ENCODE data around the gene CIP2A.

The CIP2A gene

DNA sequence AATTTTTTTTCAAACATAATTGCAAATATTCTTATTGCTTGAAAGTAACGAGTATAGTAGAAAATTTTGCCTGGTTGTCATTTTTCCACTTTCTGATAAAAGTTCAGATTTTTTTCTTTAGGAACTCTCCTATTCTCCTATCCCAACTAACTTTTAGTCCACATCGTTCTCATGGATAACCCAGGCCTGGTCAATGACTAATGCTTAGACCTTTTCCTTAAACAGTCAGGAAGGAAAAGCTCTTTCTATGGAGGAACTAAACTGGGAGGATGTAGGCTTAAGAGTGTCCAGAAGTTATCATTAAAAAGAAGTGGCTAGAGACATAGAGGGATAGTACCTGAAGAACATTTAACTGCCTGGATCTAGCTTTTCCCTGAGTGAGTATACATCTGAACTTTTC, 26.7 kb downstream of the CIP2A start:
- DNase-seq (ENCODE audit: low read depth) = no peak

DNA sequence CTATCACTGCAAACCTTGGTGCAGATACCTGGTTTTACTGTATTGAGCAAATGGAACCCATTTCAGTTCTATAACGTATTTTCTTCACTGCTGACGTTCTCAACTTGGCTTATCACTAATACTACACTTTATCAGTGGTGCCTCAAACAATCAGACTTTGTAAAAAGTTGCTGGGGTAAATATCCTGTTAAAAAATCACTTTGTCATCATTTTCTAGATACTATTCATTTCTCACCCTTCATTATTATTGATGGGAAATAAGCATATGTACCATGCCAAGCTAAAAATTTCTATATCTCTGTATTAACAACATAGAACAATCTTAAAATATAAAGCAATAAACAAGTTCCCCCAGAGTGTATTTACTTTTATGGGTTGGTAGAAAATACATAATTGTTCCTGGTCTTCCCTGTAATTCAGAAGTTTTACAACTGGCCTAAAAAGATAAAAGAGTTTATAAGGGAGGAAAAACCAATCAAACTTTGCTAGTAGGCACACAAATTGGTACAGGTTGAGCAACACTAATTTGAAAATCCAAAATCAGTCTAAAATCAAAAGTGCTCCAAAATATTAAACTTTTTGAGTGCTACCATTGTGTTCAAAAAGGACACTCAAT, 33.2 kb downstream of the CIP2A start:
- no peak for DNase-seq (ENCODE audit: low read depth)

DNA sequence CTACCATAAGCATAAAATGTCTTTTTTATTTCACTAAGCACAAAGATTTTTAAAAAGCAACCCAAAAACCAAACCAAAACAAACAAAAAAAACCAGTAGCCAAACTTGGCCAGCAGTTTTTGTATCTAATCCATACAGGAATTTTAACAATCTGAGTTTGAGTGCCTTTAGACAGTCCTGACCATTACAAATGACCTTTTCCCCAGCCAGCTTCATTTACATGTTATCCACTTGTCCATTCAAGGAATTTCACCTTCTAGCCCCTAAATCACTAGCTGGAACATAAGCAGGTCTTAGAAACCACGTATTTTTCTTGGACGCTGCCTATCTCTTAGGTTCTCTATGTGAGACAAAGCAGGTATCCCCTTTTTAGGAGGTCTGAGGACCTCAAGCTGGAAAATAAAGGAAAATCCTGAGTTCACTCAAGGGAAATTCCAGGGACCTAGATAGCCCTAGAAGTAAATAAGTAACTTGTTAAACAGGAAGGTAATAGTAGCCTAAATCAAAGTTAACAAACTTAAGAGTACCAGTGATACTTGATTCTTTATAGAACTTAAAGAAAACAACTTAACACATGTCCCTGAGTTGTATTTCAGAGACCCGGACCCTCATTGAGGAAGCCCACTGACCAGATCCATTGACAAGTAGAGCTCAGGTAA, 34.2 kb downstream of the CIP2A start:
- DNase-seq (ENCODE audit: low read depth) = no peak

- no peak for DNase-seq (ENCODE audit: low read depth)
These were observed 35.0 kb downstream of the CIP2A start for GRCh38 chr3:108554229-108554628.

DNA sequence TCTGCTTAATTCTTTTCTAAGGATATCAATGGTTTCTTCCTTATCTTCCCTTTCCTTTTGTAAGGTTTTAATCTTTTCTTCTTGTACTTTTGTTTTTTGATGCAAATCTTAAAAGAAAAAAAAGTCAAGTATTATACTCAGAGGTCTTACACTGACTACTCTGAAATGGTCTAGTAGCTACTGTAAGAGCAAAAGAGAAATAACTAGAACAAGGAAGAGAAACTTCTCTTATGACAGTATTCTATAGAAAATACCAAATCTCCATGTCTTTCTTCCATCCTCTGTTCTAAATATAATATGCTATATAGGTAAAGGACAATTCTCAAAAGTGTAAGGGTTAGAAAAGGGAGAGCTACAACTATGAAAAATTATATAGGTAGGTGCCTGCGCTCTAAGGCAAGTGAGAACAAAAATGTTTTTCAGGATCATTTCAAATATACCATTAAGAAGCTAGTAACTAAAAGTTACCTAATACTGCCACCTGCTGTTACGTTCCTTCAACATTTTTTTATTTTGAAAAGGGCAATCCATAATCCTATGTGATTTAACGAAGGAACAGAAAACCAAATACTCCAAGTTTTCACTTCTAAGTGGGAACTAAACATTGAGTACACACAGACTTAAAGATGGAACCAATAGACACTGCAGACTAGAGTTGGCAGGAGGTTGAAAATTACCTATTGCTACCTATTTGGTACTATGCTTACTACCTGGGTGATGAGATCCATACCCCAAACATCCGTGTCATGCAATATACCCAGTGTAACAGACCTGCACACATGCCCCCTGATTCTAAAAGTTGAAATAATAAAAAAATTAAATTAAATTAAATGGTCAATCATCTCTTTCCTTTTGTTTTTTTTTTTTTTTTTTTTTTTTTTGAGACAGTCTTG, 36.7 kb downstream of the CIP2A start:
- no peak for DNase-seq (ENCODE audit: low read depth)

- DNase-seq (ENCODE audit: low read depth) = no peak
These were observed 40.4 kb downstream of the CIP2A start for GRCh38 chr3:108548886-108549285.

DNA sequence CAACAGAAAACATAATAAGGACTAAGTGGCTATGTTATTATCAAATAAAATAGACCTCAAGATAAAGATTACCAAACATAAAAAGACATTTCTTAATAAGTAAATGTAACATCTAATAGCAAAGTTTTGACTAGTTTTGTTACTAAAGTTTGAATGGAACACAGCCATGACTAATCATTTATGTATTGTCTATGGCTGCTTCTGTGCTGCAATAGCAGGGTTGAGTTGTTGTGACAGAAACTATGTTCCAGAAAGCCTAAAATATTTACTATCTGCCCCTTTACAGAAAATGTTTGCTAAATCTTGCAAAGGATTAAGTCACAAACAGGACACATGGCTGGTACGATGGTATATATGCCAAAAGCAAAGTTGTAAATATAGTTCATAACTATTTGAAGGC, 40.9 kb downstream of the CIP2A start:
- no peak for DNase-seq (ENCODE audit: low read depth)

DNA sequence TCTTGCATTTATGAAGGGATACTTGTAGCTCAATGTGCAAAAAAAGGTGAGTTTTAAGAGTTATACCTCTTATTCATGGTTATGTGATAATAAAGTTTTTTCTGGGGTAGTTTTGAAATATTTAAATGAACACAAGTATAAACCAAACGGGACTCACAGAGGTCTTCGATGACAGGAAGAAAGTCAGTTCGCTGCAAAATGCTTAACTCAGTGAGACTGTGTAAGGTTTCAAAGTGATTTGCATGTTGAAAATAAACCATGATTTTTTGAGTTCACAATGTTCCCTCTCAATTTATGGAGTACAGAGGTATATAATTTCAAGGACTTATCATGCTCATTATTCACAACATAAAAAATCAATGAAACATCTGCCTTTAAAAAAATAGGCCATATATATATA, 42.5 kb downstream of the CIP2A start:
- DNase-seq (ENCODE audit: low read depth) = no peak

DNA sequence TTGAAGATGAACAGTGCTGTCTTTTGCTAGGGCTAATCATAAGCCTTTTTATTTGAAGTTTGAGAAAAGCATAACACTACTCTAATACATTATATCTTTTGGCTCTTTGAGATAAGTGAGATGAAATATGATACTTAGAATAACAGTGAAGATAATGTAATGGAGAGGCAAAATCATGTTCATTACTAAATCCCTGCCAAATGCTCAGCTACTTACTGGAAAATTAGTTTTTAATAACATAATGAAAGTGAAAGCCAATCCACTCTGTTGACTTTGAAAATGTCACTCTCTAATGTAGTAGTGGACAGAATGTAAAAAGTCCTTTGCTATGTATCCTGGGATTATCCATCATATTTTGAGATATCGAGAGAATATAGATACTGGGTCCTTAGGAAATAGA, 43.0 kb downstream of the CIP2A start:
- no peak for DNase-seq (ENCODE audit: low read depth)

DNA sequence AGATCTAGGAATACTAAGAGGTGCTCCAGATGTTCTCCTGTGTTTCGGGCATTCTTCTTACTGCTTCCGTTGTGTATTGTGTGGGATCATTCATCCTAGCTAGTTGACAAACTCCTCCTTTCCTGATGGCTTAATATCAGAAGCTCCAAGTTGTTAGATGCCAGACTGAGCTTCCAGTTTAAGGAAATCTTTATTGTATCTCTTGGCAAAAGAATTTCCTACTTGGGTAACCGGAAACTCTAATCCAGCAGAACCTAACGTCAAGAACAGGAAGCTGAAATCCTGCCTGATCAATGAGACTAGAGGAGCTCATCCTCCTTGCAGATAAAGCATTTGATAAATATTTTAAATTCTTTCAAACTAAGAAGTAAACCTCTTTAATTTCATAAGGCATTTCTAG, 51.2 kb downstream of the CIP2A start:
- DNase-seq (ENCODE audit: low read depth) = no peak

DNA sequence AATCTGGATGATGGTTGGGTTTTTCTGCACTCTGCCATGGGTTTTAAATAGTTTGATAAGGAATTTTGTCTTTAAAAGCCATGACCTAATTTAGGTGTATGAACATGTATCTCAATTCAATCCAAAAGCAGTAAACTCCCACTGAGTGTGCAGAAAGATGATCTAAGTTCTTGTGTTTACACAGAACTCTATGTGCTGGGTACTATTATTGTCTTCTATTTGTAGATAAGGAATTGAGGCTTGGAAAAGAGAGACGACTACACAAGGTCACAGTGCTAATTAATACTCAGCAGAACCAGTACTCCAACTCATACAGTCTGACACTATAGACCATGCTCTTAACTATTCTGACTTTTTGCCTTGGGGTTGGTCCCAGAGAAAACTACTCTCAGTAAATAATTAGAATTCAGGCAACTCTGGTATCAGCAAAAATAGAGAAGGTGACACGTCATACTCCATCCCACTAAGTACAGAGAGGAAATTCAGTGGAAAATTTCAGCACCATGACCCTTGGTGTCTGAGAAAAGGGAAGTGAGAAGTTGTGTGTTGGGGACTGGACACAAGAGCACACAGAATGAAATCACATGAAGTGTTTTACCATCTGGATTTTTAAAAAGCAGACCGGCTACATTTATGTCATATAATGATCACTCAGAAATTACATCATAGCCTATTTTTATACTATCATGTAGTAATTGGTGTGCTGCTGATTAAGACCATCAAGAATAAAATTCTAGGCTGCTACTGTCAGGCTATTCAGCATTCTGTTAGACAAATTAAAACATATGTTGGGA, 60.6 kb downstream of the CIP2A start:
- DNase-seq (ENCODE audit: low read depth) = no peak

GRCh38 chr3:108527817-108528216, 61.4 kb downstream of the CIP2A start:
- no peak for DNase-seq (ENCODE audit: low read depth)

- no peak for DNase-seq (ENCODE audit: low read depth)
These were observed 62.1 kb downstream of the CIP2A start for GRCh38 chr3:108527109-108527508.

DNA sequence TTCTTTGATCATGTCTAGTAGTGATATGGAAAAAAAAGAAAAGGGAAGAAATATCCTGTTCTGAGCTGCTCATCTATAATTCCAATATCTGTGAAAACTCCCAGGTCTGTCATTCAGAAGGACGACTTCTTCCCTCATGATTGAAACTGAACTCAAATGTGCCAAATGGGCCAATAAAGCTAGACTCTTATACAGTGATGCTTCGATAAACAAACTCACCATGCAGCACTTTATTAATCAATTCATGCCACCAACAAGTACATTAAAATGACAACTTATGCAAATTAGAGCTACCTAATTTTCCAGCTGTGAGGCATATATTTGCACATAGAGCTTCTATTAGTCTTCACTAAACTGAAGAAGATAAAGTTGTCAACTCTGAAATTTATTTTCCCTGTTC, 63.3 kb downstream of the CIP2A start:
- DNase-seq (ENCODE audit: low read depth) = no peak

DNA sequence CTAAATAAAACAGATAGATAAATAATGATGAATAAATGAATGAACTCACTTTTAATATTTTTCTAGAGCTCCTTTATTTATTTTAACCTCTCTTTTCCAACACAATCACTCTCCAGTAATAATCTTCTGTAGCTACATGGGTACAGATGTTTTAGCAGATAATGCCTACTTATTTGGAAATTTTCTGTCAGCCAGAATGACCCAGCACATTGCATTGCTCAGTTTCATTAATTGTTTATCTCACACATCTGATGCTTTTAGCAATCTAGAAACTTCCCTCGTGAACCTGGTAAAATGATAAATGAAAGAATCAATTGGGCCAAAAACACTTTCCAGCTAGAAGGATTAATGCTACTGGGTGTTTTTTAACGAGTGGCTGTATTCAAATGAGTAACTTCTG, 64.0 kb downstream of the CIP2A start:
- DNase-seq (ENCODE audit: low read depth) = no peak

DNA sequence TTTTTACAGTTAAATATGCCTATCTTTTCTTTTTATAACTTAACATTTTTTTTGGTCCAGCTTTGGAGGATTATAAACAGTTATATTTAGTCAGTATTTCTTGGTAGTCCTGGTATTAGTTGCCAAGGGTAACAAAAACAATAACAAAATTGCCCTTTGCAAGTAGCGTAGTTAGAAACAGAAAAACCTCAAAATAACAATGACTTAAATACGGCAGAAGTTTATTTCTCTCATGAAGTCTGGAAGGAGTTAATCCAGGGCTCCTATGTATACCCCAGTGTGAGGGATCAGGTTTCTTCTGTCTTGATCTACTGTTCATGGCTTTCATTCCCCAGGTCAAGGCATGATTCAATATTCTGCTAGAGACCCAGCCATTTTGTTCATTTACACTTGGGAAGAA, 64.7 kb downstream of the CIP2A start:
- DNase-seq (ENCODE audit: low read depth) = no peak

- DNase-seq (ENCODE audit: low read depth) = no peak
These were observed 70.3 kb downstream of the CIP2A start for GRCh38 chr3:108518895-108519294.

DNA sequence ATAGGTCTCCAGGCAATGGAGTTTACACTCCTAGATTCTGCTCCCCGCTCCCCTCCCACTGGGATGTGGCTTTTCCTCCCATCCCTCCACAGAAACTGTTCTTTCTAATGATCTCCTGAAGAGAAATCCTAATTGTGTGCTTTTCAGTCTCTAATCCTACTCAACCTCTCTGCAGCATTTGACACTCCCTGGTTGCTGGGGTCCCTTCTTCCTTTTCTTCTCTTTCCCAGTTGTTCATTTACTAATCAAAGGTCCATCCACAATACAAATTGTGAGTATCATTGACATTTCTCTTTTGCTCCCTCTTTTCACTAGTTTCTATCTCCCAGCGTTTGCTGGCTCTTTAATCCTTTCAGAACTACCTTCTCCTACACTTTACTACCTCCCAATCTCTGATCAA, 72.4 kb downstream of the CIP2A start:
- DNase-seq (ENCODE audit: low read depth) = no peak

- DNase-seq (ENCODE audit: low read depth) = no peak
These were observed 75.3 kb downstream of the CIP2A start for GRCh38 chr3:108513961-108514360.

- DNase-seq (ENCODE audit: low read depth) = no peak
These were observed 76.6 kb downstream of the CIP2A start for GRCh38 chr3:108512671-108513070.

- no peak for DNase-seq (ENCODE audit: low read depth)
These were observed 77.7 kb downstream of the CIP2A start for GRCh38 chr3:108511490-108511889.

GRCh38 chr3:108511055-108511454, 78.2 kb downstream of the CIP2A start:
- no peak for DNase-seq (ENCODE audit: low read depth)
